IMR-90 (cell line): ENCODE data around the gene PPFIA2. TPM values are rescaled to one million over a fixed set of nuclear protein-coding genes. Genes with fewer than 3 reads are reported as not detected.

Source experiments
- ATAC-seq: fragments of 200-7000 bp; cut with Tn5 transposase; 2 replicates; pipeline ENCODE4 v1.9.1; 2020; ENCODE audit warnings: low read depth, mild to moderate bottlenecking, moderate library complexity
- BruUV-seq: library from RNA; stranded (reverse); fragments of 400-500 nt; replicated peaks from 2 replicates; lab custom pipeline; 2021; lab: Mats Ljungman, UMichigan
- CTCF ChIA-PET: fragments of 300-600 bp; formaldehyde crosslinking; extraction: SDS; loops from one replicate; lab custom pipeline; 2021; ENCODE audit warnings: antibody characterized with exemption; lab: Yijun Ruan, JAX
- POLR2A ChIA-PET: fragments of 300-600 bp; sonication (Branson Sonifier 250); formaldehyde crosslinking; loops from one replicate; lab custom pipeline; 2022; ENCODE audit warnings: antibody characterized with exemption; ENCODE audit not compliant: unreplicated experiment; lab: Charles Lee
- DNase-seq: peaks from one replicate; pipeline ENCODE4 v3.0.0; 2013
- H2AFZ ChIP-seq: replicated peaks from 2 replicates; pipeline ENCODE3; 2013; ENCODE audit warnings: low read length, mild to moderate bottlenecking; ENCODE audit not compliant: poor library complexity
- H2AK5ac ChIP-seq: 2 replicates; pipeline ENCODE4 v1.6.1; 2013; ENCODE audit warnings: low read depth, low read length, inconsistent platforms
- H2AK9ac ChIP-seq: replicated peaks from 2 replicates; pipeline ENCODE3; 2013; ENCODE audit warnings: mild to moderate bottlenecking, low read depth, low read length, moderate library complexity; ENCODE audit not compliant: poor library complexity
- H2BK120ac ChIP-seq: 2 replicates; pipeline ENCODE4 v1.6.1; 2013; ENCODE audit warnings: low read depth, low read length, inconsistent platforms
- H2BK15ac ChIP-seq: 3 replicates; pipeline ENCODE4 v1.6.1; 2013; ENCODE audit warnings: low read depth, low read length, inconsistent platforms
- H2BK20ac ChIP-seq: 2 replicates; pipeline ENCODE4 v1.6.1; 2013; ENCODE audit warnings: low read depth, mild to moderate bottlenecking, inconsistent platforms, low read length, moderate library complexity
- H2BK5ac ChIP-seq: 2 replicates; pipeline ENCODE4 v1.6.1; 2013; ENCODE audit warnings: mild to moderate bottlenecking, low read depth, low read length, inconsistent platforms; ENCODE audit not compliant: poor library complexity, severe bottlenecking
- H3K14ac ChIP-seq: replicated peaks from 2 replicates; pipeline ENCODE4 v1.6.1; 2013; ENCODE audit warnings: low read depth, low read length, inconsistent platforms
- H3K18ac ChIP-seq: 2 replicates; pipeline ENCODE4 v1.6.1; 2013; ENCODE audit warnings: low read depth, low read length, control low read depth
- H3K23ac ChIP-seq: 2 replicates; pipeline ENCODE4 v1.6.1; 2013; ENCODE audit warnings: low read depth, low read length, inconsistent platforms
- H3K27ac ChIP-seq: 2 replicates; pipeline ENCODE4 v1.5.1; 2013; ENCODE audit warnings: mild to moderate bottlenecking, control low read depth, low read length; ENCODE audit not compliant: insufficient read depth
- H3K27me3 ChIP-seq: 2 replicates; pipeline ENCODE4 v1.6.1; 2013; ENCODE audit warnings: low read length; ENCODE audit not compliant: control insufficient read depth, insufficient read depth
- H3K36me3 ChIP-seq: 2 replicates; pipeline ENCODE4 v1.6.1; 2013; ENCODE audit warnings: low read length, mixed read lengths; ENCODE audit not compliant: control insufficient read depth, insufficient read depth
- H3K4ac ChIP-seq: 2 replicates; pipeline ENCODE4 v1.6.1; 2013; ENCODE audit warnings: low read depth, low read length, inconsistent platforms
- H3K4me1 ChIP-seq: 2 replicates; pipeline ENCODE4 v1.6.1; 2013; ENCODE audit warnings: low read length, mixed read lengths; ENCODE audit not compliant: control insufficient read depth, insufficient read depth
- H3K4me2 ChIP-seq: 2 replicates; pipeline ENCODE4 v1.6.1; 2013; ENCODE audit warnings: low read depth, mild to moderate bottlenecking, control low read depth, low read length, moderate library complexity
- H3K4me3 ChIP-seq: 2 replicates; pipeline ENCODE4 v1.5.1; 2013; ENCODE audit warnings: low read depth, mild to moderate bottlenecking, control low read depth, low read length, moderate library complexity; ENCODE audit not compliant: insufficient read depth
- H3K56ac ChIP-seq: 2 replicates; pipeline ENCODE4 v1.6.1; 2013; ENCODE audit warnings: low read length, inconsistent platforms; ENCODE audit not compliant: insufficient read depth; ENCODE audit errors: extremely low read depth
- H3K79me1 ChIP-seq, 2 experiments: 2 replicates each; pipeline ENCODE4 v1.6.1; 2013; ENCODE audit warnings: low read length in 2 of 2, inconsistent platforms in 1 of 2, low read depth in 1 of 2
- H3K9ac ChIP-seq: 2 replicates; pipeline ENCODE4 v1.6.1; 2013; ENCODE audit warnings: low read depth, low read length, control low read depth
- H3K9me1 ChIP-seq: 2 replicates; pipeline ENCODE4 v1.6.1; 2013; ENCODE audit warnings: low read length, inconsistent platforms; ENCODE audit not compliant: insufficient read depth
- H3K9me3 ChIP-seq: 2 replicates; pipeline ENCODE4 v1.6.1; 2013; ENCODE audit warnings: low read length; ENCODE audit not compliant: control insufficient read depth, insufficient read depth
- H4K20me1 ChIP-seq: 2 replicates; pipeline ENCODE4 v1.6.1; 2013; ENCODE audit warnings: low read length, inconsistent platforms; ENCODE audit not compliant: insufficient read depth
- H4K5ac ChIP-seq: 2 replicates; pipeline ENCODE4 v1.6.1; 2013; ENCODE audit warnings: mild to moderate bottlenecking, low read depth, low read length, control low read depth
- H4K8ac ChIP-seq, 2 experiments: 2 replicates each; pipeline ENCODE4 v1.6.1; 2013; ENCODE audit warnings: low read depth in 2 of 2, low read length in 2 of 2, control low read depth in 1 of 2, inconsistent platforms in 1 of 2
- H4K91ac ChIP-seq: 2 replicates; pipeline ENCODE4 v1.6.1; 2013; ENCODE audit warnings: low read depth, low read length, inconsistent platforms; ENCODE audit not compliant: insufficient read depth
- BHLHE40 ChIP-seq: fragments of 150-350 bp; IDR thresholded peaks from 2 replicates; pipeline ENCODE4 v1.6.1; 2016; ENCODE audit warnings: mild to moderate bottlenecking, low read depth, low read length
- CEBPB ChIP-seq: IDR thresholded peaks from 2 replicates; pipeline ENCODE4 v1.6.1; 2012; ENCODE audit warnings: low read depth, low read length, improper control_type of control experiment
- CHD1 ChIP-seq: IDR thresholded peaks from 2 replicates; pipeline ENCODE4 v1.6.1; 2012; ENCODE audit warnings: low read depth, low read length, improper control_type of control experiment
- FOS ChIP-seq: fragments of 150-350 bp; IDR thresholded peaks from 2 replicates; pipeline ENCODE4 v1.6.1; 2016; ENCODE audit warnings: low read depth, low read length
- MAFK ChIP-seq: IDR thresholded peaks from 2 replicates; pipeline ENCODE4 v1.6.1; 2012; ENCODE audit warnings: low read depth, low read length, improper control_type of control experiment
- MAZ ChIP-seq: IDR thresholded peaks from 2 replicates; pipeline ENCODE4 v1.6.1; 2012; ENCODE audit warnings: low read depth, mild to moderate bottlenecking, low read length, improper control_type of control experiment, moderate library complexity, borderline replicate concordance
- MXI1 ChIP-seq: IDR thresholded peaks from 2 replicates; pipeline ENCODE4 v1.6.1; 2012; ENCODE audit warnings: low read depth, mild to moderate bottlenecking, low read length, moderate library complexity, borderline replicate concordance
- NFE2L2 ChIP-seq: fragments of 150-350 bp; IDR thresholded peaks from 2 replicates; pipeline ENCODE4 v1.6.1; 2016; ENCODE audit warnings: low read depth, mild to moderate bottlenecking, low read length
- POLR2A ChIP-seq: IDR thresholded peaks from 2 replicates; pipeline ENCODE4 v1.6.1; 2012; ENCODE audit warnings: mild to moderate bottlenecking, low read depth, low read length
- RAD21 ChIP-seq: IDR thresholded peaks from 2 replicates; pipeline ENCODE4 v1.6.1; 2012; ENCODE audit warnings: low read length, improper control_type of control experiment
- RCOR1 ChIP-seq: IDR thresholded peaks from 2 replicates; pipeline ENCODE4 v1.6.1; 2012; ENCODE audit warnings: mild to moderate bottlenecking, low read length, improper control_type of control experiment; ENCODE audit not compliant: insufficient replicate concordance
- RFX5 ChIP-seq: IDR thresholded peaks from 2 replicates; pipeline ENCODE4 v1.8.0; 2012; ENCODE audit warnings: low read depth, mild to moderate bottlenecking, low read length, moderate library complexity
- SMC3 ChIP-seq: fragments of 150-350 bp; IDR thresholded peaks from 2 replicates; pipeline ENCODE4 v1.6.1; 2016; ENCODE audit warnings: low read depth, mild to moderate bottlenecking, antibody characterized with exemption, low read length, moderate library complexity
- WGBS, 2 experiments: methylation state at CpG; one replicate each; pipeline versions ENCODE4 v1.1.5 to v1.1.7; 2013; ENCODE audit warnings: missing lambda C conversion rate in 2 of 2; ENCODE audit not compliant: insufficient read length in 1 of 2; ENCODE audit errors: extremely low coverage in 2 of 2; 5-methylcytosine and 5-hydroxymethylcytosine counted together
- dilution Hi-C: fragments of 300-500 bp; cut with HindIII; formaldehyde crosslinking; loops from one replicate; pipeline ENCODE4 v1.14.3; 2018; ENCODE audit warnings: low sequenced_read_pairs; ENCODE audit not compliant: unreplicated experiment
- in situ Hi-C: fragments of 300-500 bp; cut with MboI; formaldehyde crosslinking; loops from 3 replicates; pipeline ENCODE4 v1.14.3; 2019; ENCODE audit warnings: low sequenced_read_pairs, inconsistent platforms, mixed read lengths
- intact Hi-C: fragments of 100-400 bp; cut with micrococcal nuclease; formaldehyde crosslinking; loops from 2 replicates; pipeline ENCODE4 v1.10.0; 2022
- polyA plus RNA-seq, 3 experiments: library from polyadenylated mRNA; depleted of rRNA; stranded (reverse); fragments of >200 nt; gene quantifications; 2 replicates each; pipeline ENCODE4 v1.2.3, GENCODE V29; 2012; ENCODE audit warnings: low replicate concordance in 1 of 3
- total RNA-seq: library from RNA; depleted of rRNA; stranded (reverse); fragments of >200 nt; gene quantifications from 2 replicates; pipeline ENCODE4 v1.2.3, GENCODE V29; 2012
- TF ChIP-seq, protein P1 (sequence below): conservative IDR thresholded peaks from 2 replicates; pipeline ENCODE4 v1.5.1; 2012; ENCODE audit warnings: mild to moderate bottlenecking, low read depth, low read length, improper control_type of control experiment
- TF ChIP-seq, protein P2 (sequence below): fragments of 150-350 bp; IDR thresholded peaks from 2 replicates; pipeline ENCODE4 v1.6.1; 2016; ENCODE audit warnings: low read depth, mild to moderate bottlenecking, low read length, moderate library complexity, borderline replicate concordance
- TF ChIP-seq, protein P3 (sequence below): fragments of 150-350 bp; IDR thresholded peaks from 2 replicates; pipeline ENCODE4 v1.6.1; 2017; ENCODE audit warnings: mild to moderate bottlenecking, antibody characterized with exemption, low read length, low read depth

Gene PPFIA2
- total and polyA plus RNA-seq, 2 of the 4 experiments (the other 2 are of a cell fraction), result 0.29 to 1.3 TPM

DNA sequence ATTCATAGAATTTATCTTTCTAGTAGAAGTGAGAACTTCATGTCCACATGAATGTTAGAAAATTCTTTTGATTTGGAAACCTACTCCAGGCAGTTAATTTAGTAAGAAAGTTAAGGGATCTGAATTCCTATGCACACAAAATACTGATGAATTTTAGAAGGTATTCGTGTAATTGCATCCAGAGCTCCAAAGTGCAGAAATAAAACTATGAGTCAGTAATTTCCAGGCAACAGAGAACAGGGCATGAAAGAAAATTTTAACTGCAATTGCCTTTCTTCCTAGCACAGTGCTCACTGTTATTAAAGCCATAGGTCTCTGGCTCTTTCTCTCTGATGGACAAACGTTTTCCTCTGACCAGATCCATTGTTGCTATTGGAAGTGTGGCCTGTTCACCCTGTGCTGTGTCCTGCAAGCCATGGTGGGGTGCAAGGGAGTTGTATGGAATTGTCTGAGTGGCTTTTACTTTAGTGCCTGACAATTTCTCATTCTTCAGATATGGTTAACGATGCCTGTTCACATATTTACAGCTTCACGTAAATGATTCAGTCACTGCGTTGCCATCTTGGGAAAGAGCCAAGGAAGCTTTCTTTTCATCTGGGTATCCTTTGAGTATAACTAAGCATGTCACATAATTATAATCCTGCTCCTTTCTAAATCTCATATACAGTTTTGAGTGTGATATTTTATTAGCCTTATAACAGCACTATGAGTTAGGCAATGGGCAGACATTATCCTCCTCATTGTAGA lies 536.1 kb downstream of the PPFIA2 start:
- Histone ChIP-seq H3K9me1 (no peaks in the 10 kb centered on the region), H3K79me1 (no peaks in the 10 kb centered on the region), H3K18ac (no peak overlapping the region), H3K4me3 (no peak overlapping the region), H4K91ac (no peak overlapping the region), H3K27me3 (no peaks in the 10 kb centered on the region), H3K4me2 (no peak overlapping the region), H4K8ac (no peak overlapping the region), H3K9ac (no peak overlapping the region), H2AK5ac (no peak overlapping the region), H3K36me3 (no peaks in the 10 kb centered on the region), H3K9me3 (no peaks in the 10 kb centered on the region), H2BK20ac (no peak overlapping the region), H4K20me1 (no peaks in the 10 kb centered on the region), H2BK120ac (no peak overlapping the region), H3K23ac (no peak overlapping the region), H2BK5ac (no peak overlapping the region), H4K5ac (no peak overlapping the region), H3K14ac (no peak overlapping the region), H3K4ac (no peak overlapping the region), H2AFZ (no peak overlapping the region), H3K4me1 (no peaks in the 10 kb centered on the region; the same call in 1 of the 2 replicates), H2AK9ac (no peak overlapping the region), H2BK15ac (no peak overlapping the region), H3K27ac (no peak overlapping the region), H3K56ac (no peak overlapping the region)
- in situ Hi-C loops (no loop called here), dilution Hi-C loops (no loop called here), intact Hi-C loops (no loop called here)
- no peak for ATAC-seq
- DNase-seq, result peak; percentile 3
- ChIA-PET POLR2A (no interaction called here), CTCF (no interaction called here)
- TF ChIP-seq POLR2A, result no peak
- TF ChIP-seq CHD1, result no peak
- TF ChIP-seq BHLHE40, result no peak
- TF ChIP-seq RFX5, result no peak
- TF ChIP-seq, protein P1, sequence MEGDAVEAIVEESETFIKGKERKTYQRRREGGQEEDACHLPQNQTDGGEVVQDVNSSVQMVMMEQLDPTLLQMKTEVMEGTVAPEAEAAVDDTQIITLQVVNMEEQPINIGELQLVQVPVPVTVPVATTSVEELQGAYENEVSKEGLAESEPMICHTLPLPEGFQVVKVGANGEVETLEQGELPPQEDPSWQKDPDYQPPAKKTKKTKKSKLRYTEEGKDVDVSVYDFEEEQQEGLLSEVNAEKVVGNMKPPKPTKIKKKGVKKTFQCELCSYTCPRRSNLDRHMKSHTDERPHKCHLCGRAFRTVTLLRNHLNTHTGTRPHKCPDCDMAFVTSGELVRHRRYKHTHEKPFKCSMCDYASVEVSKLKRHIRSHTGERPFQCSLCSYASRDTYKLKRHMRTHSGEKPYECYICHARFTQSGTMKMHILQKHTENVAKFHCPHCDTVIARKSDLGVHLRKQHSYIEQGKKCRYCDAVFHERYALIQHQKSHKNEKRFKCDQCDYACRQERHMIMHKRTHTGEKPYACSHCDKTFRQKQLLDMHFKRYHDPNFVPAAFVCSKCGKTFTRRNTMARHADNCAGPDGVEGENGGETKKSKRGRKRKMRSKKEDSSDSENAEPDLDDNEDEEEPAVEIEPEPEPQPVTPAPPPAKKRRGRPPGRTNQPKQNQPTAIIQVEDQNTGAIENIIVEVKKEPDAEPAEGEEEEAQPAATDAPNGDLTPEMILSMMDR, result no peak
- no peak for TF ChIP-seq SMC3
- no peak for TF ChIP-seq MAZ
- no peak for TF ChIP-seq MXI1
- TF ChIP-seq NFE2L2, result no peak
- TF ChIP-seq, protein P2, sequence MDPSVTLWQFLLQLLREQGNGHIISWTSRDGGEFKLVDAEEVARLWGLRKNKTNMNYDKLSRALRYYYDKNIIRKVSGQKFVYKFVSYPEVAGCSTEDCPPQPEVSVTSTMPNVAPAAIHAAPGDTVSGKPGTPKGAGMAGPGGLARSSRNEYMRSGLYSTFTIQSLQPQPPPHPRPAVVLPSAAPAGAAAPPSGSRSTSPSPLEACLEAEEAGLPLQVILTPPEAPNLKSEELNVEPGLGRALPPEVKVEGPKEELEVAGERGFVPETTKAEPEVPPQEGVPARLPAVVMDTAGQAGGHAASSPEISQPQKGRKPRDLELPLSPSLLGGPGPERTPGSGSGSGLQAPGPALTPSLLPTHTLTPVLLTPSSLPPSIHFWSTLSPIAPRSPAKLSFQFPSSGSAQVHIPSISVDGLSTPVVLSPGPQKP, result no peak
- TF ChIP-seq, protein P3, sequence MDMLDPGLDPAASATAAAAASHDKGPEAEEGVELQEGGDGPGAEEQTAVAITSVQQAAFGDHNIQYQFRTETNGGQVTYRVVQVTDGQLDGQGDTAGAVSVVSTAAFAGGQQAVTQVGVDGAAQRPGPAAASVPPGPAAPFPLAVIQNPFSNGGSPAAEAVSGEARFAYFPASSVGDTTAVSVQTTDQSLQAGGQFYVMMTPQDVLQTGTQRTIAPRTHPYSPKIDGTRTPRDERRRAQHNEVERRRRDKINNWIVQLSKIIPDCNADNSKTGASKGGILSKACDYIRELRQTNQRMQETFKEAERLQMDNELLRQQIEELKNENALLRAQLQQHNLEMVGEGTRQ, result no peak
- TF ChIP-seq RAD21, result no peak
- TF ChIP-seq CEBPB, result no peak
- TF ChIP-seq FOS, result no peak
- no peak for TF ChIP-seq MAFK
- no peak for TF ChIP-seq RCOR1
- WGBS, 2 experiments, result no CpG with 5 or more reads among the region's 5 CpGs
- no TSS peak for BruUV-seq
